Measurements from ENCODE around the gene BORCS5.
A peak's percentile ranks its signal among the peaks of the same experiment; 100 is the strongest.

BORCS5 gene

GRCh38 chr12:12366701-12367481 lies 10.0 kb downstream of the BORCS5 start:
- TF ChIP-seq ZNF70 (CRISPR knock-in tag; IDR thresholded peaks at IDR 0.05) (no peak), CSDC2 (CRISPR knock-in tag; IDR thresholded peaks at IDR 0.05) (no peak), ZNF565 (CRISPR knock-in tag; conservative IDR thresholded peaks at IDR 0.05; ENCODE audit: low read depth) (no peak)
- no peak for ATAC-seq

DNA sequence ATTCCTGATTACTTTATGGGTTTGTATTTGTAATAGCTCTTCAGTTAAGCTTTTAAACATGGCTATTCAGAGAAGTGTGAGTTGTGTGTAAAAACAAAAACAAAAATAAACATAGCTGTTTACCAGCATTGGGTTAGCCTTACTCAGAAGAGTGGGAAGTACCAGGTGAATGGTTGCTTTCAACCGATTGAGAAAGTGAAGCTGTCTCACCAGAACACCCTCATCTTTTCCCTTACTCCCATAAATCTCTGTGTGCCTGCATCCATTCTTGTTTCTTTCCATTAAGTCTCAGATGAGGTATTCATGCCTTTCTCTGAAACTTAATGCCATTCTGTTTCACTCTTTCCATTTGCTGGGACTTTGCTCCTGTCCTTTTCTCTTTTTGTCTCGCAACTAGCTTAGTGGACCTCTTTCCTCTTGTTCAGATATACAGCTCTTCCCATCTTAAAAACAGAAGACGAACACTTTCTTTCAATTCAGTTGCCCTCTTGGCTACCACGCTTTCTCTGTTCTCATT lies 10.7 kb downstream of the BORCS5 start:
- TF ChIP-seq OSR1 (CRISPR knock-in tag; IDR thresholded peaks at IDR 0.05) (no peak), TOX (CRISPR knock-in tag; IDR thresholded peaks at IDR 0.05; ENCODE audit: borderline replicate concordance) (no peak), ZNF565 (CRISPR knock-in tag; conservative IDR thresholded peaks at IDR 0.05; ENCODE audit: low read depth) (no peak), SNAI2 (CRISPR knock-in tag; IDR thresholded peaks at IDR 0.05) (no peak), ZFP3 (CRISPR knock-in tag; IDR thresholded peaks at IDR 0.05) (no peak), PATZ1 (CRISPR knock-in tag; IDR thresholded peaks at IDR 0.05; ENCODE audit: borderline replicate concordance) (no peak)
- TF ChIP-seq, protein P1, sequence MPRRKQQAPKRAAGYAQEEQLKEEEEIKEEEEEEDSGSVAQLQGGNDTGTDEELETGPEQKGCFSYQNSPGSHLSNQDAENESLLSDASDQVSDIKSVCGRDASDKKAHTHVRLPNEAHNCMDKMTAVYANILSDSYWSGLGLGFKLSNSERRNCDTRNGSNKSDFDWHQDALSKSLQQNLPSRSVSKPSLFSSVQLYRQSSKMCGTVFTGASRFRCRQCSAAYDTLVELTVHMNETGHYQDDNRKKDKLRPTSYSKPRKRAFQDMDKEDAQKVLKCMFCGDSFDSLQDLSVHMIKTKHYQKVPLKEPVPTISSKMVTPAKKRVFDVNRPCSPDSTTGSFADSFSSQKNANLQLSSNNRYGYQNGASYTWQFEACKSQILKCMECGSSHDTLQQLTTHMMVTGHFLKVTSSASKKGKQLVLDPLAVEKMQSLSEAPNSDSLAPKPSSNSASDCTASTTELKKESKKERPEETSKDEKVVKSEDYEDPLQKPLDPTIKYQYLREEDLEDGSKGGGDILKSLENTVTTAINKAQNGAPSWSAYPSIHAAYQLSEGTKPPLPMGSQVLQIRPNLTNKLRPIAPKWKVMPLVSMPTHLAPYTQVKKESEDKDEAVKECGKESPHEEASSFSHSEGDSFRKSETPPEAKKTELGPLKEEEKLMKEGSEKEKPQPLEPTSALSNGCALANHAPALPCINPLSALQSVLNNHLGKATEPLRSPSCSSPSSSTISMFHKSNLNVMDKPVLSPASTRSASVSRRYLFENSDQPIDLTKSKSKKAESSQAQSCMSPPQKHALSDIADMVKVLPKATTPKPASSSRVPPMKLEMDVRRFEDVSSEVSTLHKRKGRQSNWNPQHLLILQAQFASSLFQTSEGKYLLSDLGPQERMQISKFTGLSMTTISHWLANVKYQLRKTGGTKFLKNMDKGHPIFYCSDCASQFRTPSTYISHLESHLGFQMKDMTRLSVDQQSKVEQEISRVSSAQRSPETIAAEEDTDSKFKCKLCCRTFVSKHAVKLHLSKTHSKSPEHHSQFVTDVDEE (CRISPR knock-in tag; IDR thresholded peaks at IDR 0.05) = no peak
- no peak for ATAC-seq

GRCh38 chr12:12372946-12373722 lies 16.3 kb downstream of the BORCS5 start:
- TF ChIP-seq PPARA (CRISPR knock-in tag; IDR thresholded peaks at IDR 0.05; ENCODE audit: borderline replicate concordance) (no peak), ISL1 (CRISPR knock-in tag; IDR thresholded peaks at IDR 0.05) (no peak), OSR1 (CRISPR knock-in tag; IDR thresholded peaks at IDR 0.05) (no peak)
- TF ChIP-seq, protein P2, sequence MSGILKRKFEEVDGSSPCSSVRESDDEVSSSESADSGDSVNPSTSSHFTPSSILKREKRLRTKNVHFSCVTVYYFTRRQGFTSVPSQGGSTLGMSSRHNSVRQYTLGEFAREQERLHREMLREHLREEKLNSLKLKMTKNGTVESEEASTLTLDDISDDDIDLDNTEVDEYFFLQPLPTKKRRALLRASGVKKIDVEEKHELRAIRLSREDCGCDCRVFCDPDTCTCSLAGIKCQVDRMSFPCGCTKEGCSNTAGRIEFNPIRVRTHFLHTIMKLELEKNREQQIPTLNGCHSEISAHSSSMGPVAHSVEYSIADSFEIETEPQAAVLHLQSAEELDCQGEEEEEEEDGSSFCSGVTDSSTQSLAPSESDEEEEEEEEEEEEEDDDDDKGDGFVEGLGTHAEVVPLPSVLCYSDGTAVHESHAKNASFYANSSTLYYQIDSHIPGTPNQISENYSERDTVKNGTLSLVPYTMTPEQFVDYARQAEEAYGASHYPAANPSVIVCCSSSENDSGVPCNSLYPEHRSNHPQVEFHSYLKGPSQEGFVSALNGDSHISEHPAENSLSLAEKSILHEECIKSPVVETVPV (CRISPR knock-in tag; IDR thresholded peaks at IDR 0.05) = no peak
- ATAC-seq = no peak

GRCh38 chr12:12376646-12377448 lies 20.0 kb downstream of the BORCS5 start:
- ATAC-seq = peak; percentile 93
- no peak for TF ChIP-seq SNAI2 (CRISPR knock-in tag; IDR thresholded peaks at IDR 0.05)
- TF ChIP-seq BACH2 (CRISPR knock-in tag; IDR thresholded peaks at IDR 0.05; ENCODE audit: borderline replicate concordance) = no peak
- TF ChIP-seq ESRRG (CRISPR knock-in tag; IDR thresholded peaks at IDR 0.05) = no peak
- TF ChIP-seq ZFP30 (CRISPR knock-in tag; IDR thresholded peaks at IDR 0.05) = no peak
- no peak for TF ChIP-seq TOX (CRISPR knock-in tag; IDR thresholded peaks at IDR 0.05; ENCODE audit: borderline replicate concordance)
- no peak for TF ChIP-seq ARNTL (CRISPR knock-in tag; IDR thresholded peaks at IDR 0.05; ENCODE audit: borderline replicate concordance, low read depth)
- TF ChIP-seq, protein P1 (CRISPR knock-in tag; IDR thresholded peaks at IDR 0.05) = no peak
- TF ChIP-seq ZNF70 (CRISPR knock-in tag; IDR thresholded peaks at IDR 0.05) = no peak
- no peak for TF ChIP-seq POU6F1 (CRISPR knock-in tag; IDR thresholded peaks at IDR 0.05; ENCODE audit: borderline replicate concordance, low read depth)
- no peak for TF ChIP-seq CREB5 (CRISPR knock-in tag; IDR thresholded peaks at IDR 0.05; ENCODE audit: low read depth)
- TF ChIP-seq TCF4 (CRISPR knock-in tag; IDR thresholded peaks at IDR 0.05; ENCODE audit: borderline replicate concordance) = no peak
- no peak for TF ChIP-seq CSDC2 (CRISPR knock-in tag; IDR thresholded peaks at IDR 0.05)
- TF ChIP-seq GLIS3 (CRISPR knock-in tag; IDR thresholded peaks at IDR 0.05) = no peak
- no peak for TF ChIP-seq ZNF565 (CRISPR knock-in tag; conservative IDR thresholded peaks at IDR 0.05; ENCODE audit: low read depth)
- no peak for TF ChIP-seq ISL1 (CRISPR knock-in tag; IDR thresholded peaks at IDR 0.05)

Measured in SK-N-SH treated with all-trans-retinoic acid at 6 μM for 48 hours (cell line).